ENCODE results near the gene USP40.

- TF ChIP-seq, protein P1, sequence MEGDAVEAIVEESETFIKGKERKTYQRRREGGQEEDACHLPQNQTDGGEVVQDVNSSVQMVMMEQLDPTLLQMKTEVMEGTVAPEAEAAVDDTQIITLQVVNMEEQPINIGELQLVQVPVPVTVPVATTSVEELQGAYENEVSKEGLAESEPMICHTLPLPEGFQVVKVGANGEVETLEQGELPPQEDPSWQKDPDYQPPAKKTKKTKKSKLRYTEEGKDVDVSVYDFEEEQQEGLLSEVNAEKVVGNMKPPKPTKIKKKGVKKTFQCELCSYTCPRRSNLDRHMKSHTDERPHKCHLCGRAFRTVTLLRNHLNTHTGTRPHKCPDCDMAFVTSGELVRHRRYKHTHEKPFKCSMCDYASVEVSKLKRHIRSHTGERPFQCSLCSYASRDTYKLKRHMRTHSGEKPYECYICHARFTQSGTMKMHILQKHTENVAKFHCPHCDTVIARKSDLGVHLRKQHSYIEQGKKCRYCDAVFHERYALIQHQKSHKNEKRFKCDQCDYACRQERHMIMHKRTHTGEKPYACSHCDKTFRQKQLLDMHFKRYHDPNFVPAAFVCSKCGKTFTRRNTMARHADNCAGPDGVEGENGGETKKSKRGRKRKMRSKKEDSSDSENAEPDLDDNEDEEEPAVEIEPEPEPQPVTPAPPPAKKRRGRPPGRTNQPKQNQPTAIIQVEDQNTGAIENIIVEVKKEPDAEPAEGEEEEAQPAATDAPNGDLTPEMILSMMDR (IDR thresholded peaks at IDR 0.05; ENCODE audit: borderline replicate concordance, extremely low read depth, low read length, poor library complexity, severe bottlenecking), result no peak
- TF ChIP-seq EZH2 (IDR thresholded peaks at IDR 0.05; ENCODE audit: borderline replicate concordance, low read depth, low read length, severe bottlenecking), result no peak
Measured at GRCh38 chr2:233490831-233491230, 75.8 kb downstream of the USP40 start.
